HepG2 (cell line): ENCODE data around the gene DGKD. TPM values are rescaled to one million over a fixed set of nuclear protein-coding genes. Genes with fewer than 3 reads are reported as not detected.

ENCODE experiments used
- ATAC-seq: fragments of 200-7000 bp; cut with Tn5 transposase; 3 replicates; pipeline ENCODE4 v1.9.1; 2020; ENCODE audit warnings: mild to moderate bottlenecking, moderate library complexity
- BruUV-seq: library from RNA; stranded (reverse); fragments of 400-500 nt; replicated peaks from 2 replicates; lab custom pipeline; 2021; lab: Mats Ljungman, UMichigan
- CTCF ChIA-PET: fragments of 300-600 bp; formaldehyde crosslinking; extraction: SDS; loops from one replicate; lab custom pipeline; 2021; ENCODE audit warnings: low total read pairs, inconsistent platforms, low intra/inter-chr PET ratio; lab: Yijun Ruan, JAX
- POLR2A ChIA-PET: fragments of 350-600 bp; sonication (Branson Sonifier 250); formaldehyde crosslinking; loops from one replicate; lab custom pipeline; 2020; ENCODE audit warnings: antibody characterized with exemption, inconsistent platforms; lab: Yijun Ruan, JAX
- DNase-seq: peaks from one replicate; pipeline ENCODE4 v3.0.0-alpha.2; 2015; ENCODE audit warnings: low spot score
- FAIRE-seq: peaks from 3 replicates; lab custom pipeline; 2011; peaks lifted over from hg19 to GRCh38; lab: Jason Lieb, UNC
- H2AFZ ChIP-seq: one replicate; pipeline ENCODE4 v1.6.1; 2011; ENCODE audit warnings: low read length, inconsistent platforms
- H3K27ac ChIP-seq: fragments of 300-600 bp; 3 replicates; pipeline ENCODE4 v1.8.0; 2011; ENCODE audit warnings: mixed run types, mild to moderate bottlenecking, mixed read lengths, low read length, inconsistent platforms; ENCODE audit not compliant: insufficient read depth; ENCODE audit errors: extremely low read length
- H3K27me3 ChIP-seq, 2 experiments: fragments of 200-600 bp in 1 of 2; 2 replicates in 1 of 2; 3 replicates in 1 of 2; pipeline versions ENCODE4 v1.6.0 to v1.8.0; 2011; ENCODE audit warnings: low read length in 2 of 2, mild to moderate bottlenecking in 2 of 2, moderate library complexity in 2 of 2, inconsistent platforms in 1 of 2; ENCODE audit not compliant: insufficient read depth in 2 of 2, control insufficient read depth in 1 of 2
- H3K36me3 ChIP-seq, 2 experiments: fragments of 200-600 bp in 1 of 2; replicated peaks in 1 of 2; 2 replicates in 1 of 2; 3 replicates in 1 of 2; pipeline versions ENCODE4 v1.5.1 to v1.8.0; 2011; ENCODE audit warnings: low read length in 2 of 2, inconsistent platforms in 1 of 2; ENCODE audit not compliant: insufficient read depth in 2 of 2, control insufficient read depth in 1 of 2
- H3K4me1 ChIP-seq: 2 replicates; pipeline ENCODE4 v1.5.1; 2012; ENCODE audit warnings: low read length, inconsistent platforms; ENCODE audit not compliant: insufficient read depth
- H3K4me2 ChIP-seq: 2 replicates; pipeline ENCODE4 v1.6.0; 2011; ENCODE audit warnings: low read depth, low read length, inconsistent platforms
- H3K4me3 ChIP-seq, 3 experiments: fragments of 200-600 bp in 1 of 3; sonication (generic), shearing (Covaris generic) in 1 of 3; replicated peaks in 1 of 3; 2 replicates each; pipeline ENCODE4 v1.5.1; 2011 to 2016; ENCODE audit warnings: low read length in 3 of 3, inconsistent platforms in 2 of 3, low read depth in 2 of 3, mild to moderate bottlenecking in 2 of 3, control low read depth in 1 of 3, mixed read lengths in 1 of 3; ENCODE audit not compliant: insufficient read depth in 1 of 3
- H3K79me2 ChIP-seq: one replicate; pipeline ENCODE4 v1.6.1; 2011; ENCODE audit warnings: low read length, inconsistent platforms; ENCODE audit not compliant: insufficient read depth
- H3K9ac ChIP-seq: 2 replicates; pipeline ENCODE4 v1.6.0; 2011; ENCODE audit warnings: mild to moderate bottlenecking, low read depth, low read length, inconsistent platforms; ENCODE audit not compliant: insufficient read depth
- H3K9me3 ChIP-seq: 2 replicates; pipeline ENCODE4 v1.5.1; 2012; ENCODE audit warnings: mild to moderate bottlenecking, low read length
- H4K20me1 ChIP-seq: 2 replicates; pipeline ENCODE4 v1.6.0; 2011; ENCODE audit warnings: inconsistent platforms, mild to moderate bottlenecking, low read length, moderate library complexity; ENCODE audit not compliant: insufficient read depth
- CEBPB ChIP-seq: IDR thresholded peaks from 2 replicates; pipeline ENCODE4 v1.6.1; 2011; ENCODE audit warnings: low read depth, low read length, improper control_type of control experiment, borderline replicate concordance
- CHD2 ChIP-seq: IDR thresholded peaks from 2 replicates; pipeline ENCODE4 v1.6.1; 2011; ENCODE audit warnings: low read depth, low read length, improper control_type of control experiment
- CREM ChIP-seq, 2 experiments: sonication (generic) in 1 of 2; formaldehyde crosslinking in 1 of 2; IDR thresholded peaks; 2 replicates each; pipeline versions ENCODE4 v1.4.0 to v1.6.1; 2016 to 2020; ENCODE audit warnings: antibody characterized with exemption in 1 of 2, mild to moderate bottlenecking in 1 of 2, missing genetic modification reagents in 1 of 2
- ETV6 ChIP-seq: sonication (generic); formaldehyde crosslinking; conservative IDR thresholded peaks from 2 replicates; pipeline ENCODE4 v1.4.0; 2020; ENCODE audit warnings: missing genetic modification reagents
- JUND ChIP-seq: sonication (generic); formaldehyde crosslinking; IDR thresholded peaks from 2 replicates; pipeline ENCODE4 v1.8.0; 2022; ENCODE audit warnings: mild to moderate bottlenecking, missing genetic modification reagents
- KLF9 ChIP-seq: IDR thresholded peaks from 2 replicates; pipeline ENCODE4 v1.6.1; 2016; ENCODE audit warnings: low read depth
- MBNL3 ChIP-seq: fragments of 250-450 bp; sonication (Bioruptor Pico); conservative IDR thresholded peaks from 2 replicates; pipeline ENCODE4 v1.8.0; 2022; ENCODE audit warnings: mild to moderate bottlenecking, inconsistent platforms
- PRDM10 ChIP-seq: sonication (generic); formaldehyde crosslinking; IDR thresholded peaks from 2 replicates; pipeline ENCODE4 v1.4.0; 2020; ENCODE audit warnings: low read depth, missing genetic modification reagents
- RBAK ChIP-seq: sonication (generic); formaldehyde crosslinking; IDR thresholded peaks from 2 replicates; pipeline ENCODE4 v1.5.1; 2020; ENCODE audit warnings: mild to moderate bottlenecking, missing genetic modification reagents
- SOX6 ChIP-seq, 2 experiments: fragments of 450-650 bp in 1 of 2; sonication (generic) in 1 of 2; formaldehyde crosslinking in 1 of 2; IDR thresholded peaks; 2 replicates each; pipeline versions ENCODE4 v1.4.0 to v1.6.1; 2017 to 2020; ENCODE audit warnings: antibody characterized with exemption in 1 of 2, mild to moderate bottlenecking in 1 of 2, missing genetic modification reagents in 1 of 2
- SSRP1 ChIP-seq: IDR thresholded peaks from 2 replicates; pipeline ENCODE4 v1.6.1; 2016; ENCODE audit warnings: control low read depth
- TGIF2 ChIP-seq: IDR thresholded peaks from 2 replicates; pipeline ENCODE4 v1.6.1; 2016; ENCODE audit warnings: control low read depth, missing compliant biosample characterization
- YEATS4 ChIP-seq: sonication (generic); formaldehyde crosslinking; IDR thresholded peaks from 2 replicates; pipeline ENCODE4 v1.4.0; 2020; ENCODE audit warnings: missing genetic modification reagents, borderline replicate concordance
- ZNF143 ChIP-seq: sonication (generic); formaldehyde crosslinking; IDR thresholded peaks from 2 replicates; pipeline ENCODE4 v1.4.0; 2020; ENCODE audit warnings: missing genetic modification reagents
- ZNF260 ChIP-seq: sonication (generic); formaldehyde crosslinking; IDR thresholded peaks from 2 replicates; pipeline ENCODE4 v1.4.0; 2020; ENCODE audit warnings: missing genetic modification reagents, low read depth, mild to moderate bottlenecking, borderline replicate concordance
- ZNF432 ChIP-seq: sonication (generic); formaldehyde crosslinking; IDR thresholded peaks from 2 replicates; pipeline ENCODE4 v1.5.0; 2020; ENCODE audit warnings: missing genetic modification reagents, mild to moderate bottlenecking, borderline replicate concordance
- ZNF616 ChIP-seq: sonication (generic); formaldehyde crosslinking; IDR thresholded peaks from 2 replicates; pipeline ENCODE4 v1.5.0; 2020; ENCODE audit warnings: low read depth, mild to moderate bottlenecking, missing genetic modification reagents
- ZNF737 ChIP-seq: sonication (generic); formaldehyde crosslinking; IDR thresholded peaks from 2 replicates; pipeline ENCODE4 v1.5.0; 2020; ENCODE audit warnings: missing genetic modification reagents, mild to moderate bottlenecking, borderline replicate concordance
- ZNF891 ChIP-seq: sonication (generic); formaldehyde crosslinking; IDR thresholded peaks from 2 replicates; pipeline ENCODE4 v1.5.0; 2020; ENCODE audit warnings: mild to moderate bottlenecking, missing genetic modification reagents
- ZSCAN25 ChIP-seq: sonication (generic); formaldehyde crosslinking; IDR thresholded peaks from 2 replicates; pipeline ENCODE4 v1.8.0; 2022; ENCODE audit warnings: mild to moderate bottlenecking, missing genetic modification reagents
- WGBS: methylation state at CpG from one replicate; pipeline ENCODE4 v1.1.6; 2017; ENCODE audit warnings: low lambda C conversion rate; 5-methylcytosine and 5-hydroxymethylcytosine counted together
- in situ Hi-C: cut with HindIII; loops from 2 replicates; pipeline ENCODE4 v1.10.0; 2017; ENCODE audit warnings: low pct_unique_long_range_greater_than_20kb; ENCODE audit not compliant: extremely low pct_ligation_motif_present
- intact Hi-C: fragments of 100-400 bp; cut with micrococcal nuclease; formaldehyde crosslinking; loops from one replicate; pipeline ENCODE4 v1.10.0; 2022; ENCODE audit not compliant: unreplicated experiment
- polyA plus RNA-seq, 8 experiments: library from polyadenylated mRNA; depleted of rRNA in 3 of 8; stranded (reverse) in 7 of 8; unstranded in 1 of 8; fragments of >200 nt; fragmentation: Illumina TruSeq in 4 of 8; extraction: Trizol in 4 of 8; gene quantifications; 2 replicates each; pipeline versions ENCODE4 v1.2.1 to v1.2.3, GENCODE V29; 2011 to 2016; ENCODE audit warnings: low read depth in 4 of 8, missing spikeins in 1 of 8, mixed read lengths in 1 of 8; ENCODE audit not compliant: insufficient read depth in 1 of 8
- total RNA-seq, 5 experiments: library from RNA; depleted of rRNA; stranded (reverse); fragments of >200 nt; fragmentation: Illumina TruSeq; extraction: Trizol; gene quantifications; 2 replicates each; pipeline ENCODE4 v1.2.3, GENCODE V29; 2016; ENCODE audit warnings: low read depth in 1 of 5

The DGKD gene
- total and polyA plus RNA-seq, 2 of the 13 experiments (the other 11 are each of a cell fraction or from before 2014, with no cell fraction given): 24.5 to 33.2 TPM

- H3K9me3 ChIP-seq: peaks cover 8% of the 10 kb centered on the region
- no peaks in the 10 kb centered on the region for H3K4me1 ChIP-seq
- H3K27me3 ChIP-seq: no peaks in the 10 kb centered on the region
- TF ChIP-seq SSRP1 (no peak), PRDM10 (CRISPR knock-in tag) (no peak), SOX6 (IDR thresholded peaks at IDR 0.05) (no peak), SOX6 (CRISPR knock-in tag; IDR thresholded peaks at IDR 0.05) (no peak), CEBPB (no peak), TGIF2 (no peak), YEATS4 (no peak), ETV6 (CRISPR knock-in tag) (no peak), JUND (CRISPR knock-in tag) (no peak), ZNF737 (CRISPR knock-in tag) (no peak), CHD2 (no peak), ZNF432 (CRISPR knock-in tag) (no peak), ZNF143 (CRISPR knock-in tag) (no peak), ZSCAN25 (CRISPR knock-in tag) (no peak), MBNL3 (CRISPR knock-in tag) (no peak), ZNF616 (CRISPR knock-in tag) (no peak), ZNF260 (CRISPR knock-in tag) (no peak), RBAK (CRISPR knock-in tag) (no peak), ZNF891 (CRISPR knock-in tag) (no peak), CREM (IDR thresholded peaks at IDR 0.05) (no peak), CREM (CRISPR knock-in tag; IDR thresholded peaks at IDR 0.05) (no peak), KLF9 (CRISPR knock-in tag) (no peak)
- peaks cover 7 to 33% of the 10 kb centered on the region in 2 experiments; a peak in 4 of 5 replicates for H3K36me3 ChIP-seq
- ChIA-PET POLR2A (no interaction called here), CTCF (no interaction called here)
- H4K20me1 ChIP-seq: no peaks in the 10 kb centered on the region
- WGBS: 96% methylated on average over 2 of the region's 2 CpGs
- in situ Hi-C loops: no loop called here
- H2AFZ ChIP-seq: no peak overlapping the region
- FAIRE-seq (no peak), DNase-seq (no peak), ATAC-seq (no peak)
- H3K27ac ChIP-seq: no peak overlapping the region
- no peak overlapping the region for H3K4me3 ChIP-seq
- no peak overlapping the region for H3K4me2 ChIP-seq
- no peak overlapping the region for H3K9ac ChIP-seq
- H3K79me2 ChIP-seq: no peaks in the 10 kb centered on the region
- no TSS peak for BruUV-seq
- intact Hi-C loops: no loop called here
Observed at GRCh38 chr2:233498126-233498525, 143.8 kb downstream of the DGKD start.
